ENCODE results near the gene ROCK2.
"Not testable (repeated sequence)": the region's sequence is repeated elsewhere in the genome, so short reads cannot be mapped to it uniquely, and the experiment has no call there.

ROCK2 gene

GRCh38 chr2:11179196-11179595, 165.2 kb downstream of the ROCK2 start:
- no peak for DNase-seq (ENCODE audit: low read depth)

GRCh38 chr2:11177871-11178690, 166.4 kb downstream of the ROCK2 start:
- DNase-seq (ENCODE audit: low read depth): no peak

- DNase-seq (ENCODE audit: low read depth): no peak
Measured at GRCh38 chr2:11175293-11175795, 169.1 kb downstream of the ROCK2 start.

GRCh38 chr2:11174222-11174621, 170.2 kb downstream of the ROCK2 start:
- DNase-seq (ENCODE audit: low read depth): no peak

GRCh38 chr2:11169333-11169732, 175.1 kb downstream of the ROCK2 start:
- DNase-seq (ENCODE audit: low read depth): no peak

- DNase-seq (ENCODE audit: low read depth): no peak
Measured at GRCh38 chr2:11168488-11168887, 175.9 kb downstream of the ROCK2 start.

GRCh38 chr2:11166476-11166875, 178.0 kb downstream of the ROCK2 start:
- no peak for DNase-seq (ENCODE audit: low read depth)

- DNase-seq (ENCODE audit: low read depth): not testable (repeated sequence)
Measured at GRCh38 chr2:11165046-11165445, 179.4 kb downstream of the ROCK2 start.

- no peak for DNase-seq (ENCODE audit: low read depth)
Measured at GRCh38 chr2:11163439-11164317, 180.8 kb downstream of the ROCK2 start.

GRCh38 chr2:11161747-11162146, 182.7 kb downstream of the ROCK2 start:
- DNase-seq (ENCODE audit: low read depth): no peak

- no peak for DNase-seq (ENCODE audit: low read depth)
Measured at GRCh38 chr2:11160731-11161455, 183.5 kb downstream of the ROCK2 start.

- DNase-seq (ENCODE audit: low read depth): no peak
Measured at GRCh38 chr2:11160256-11160655, 184.2 kb downstream of the ROCK2 start.

GRCh38 chr2:11159574-11160170, 184.8 kb downstream of the ROCK2 start:
- DNase-seq (ENCODE audit: low read depth): no peak

GRCh38 chr2:11158916-11159573, 185.4 kb downstream of the ROCK2 start:
- DNase-seq (ENCODE audit: low read depth): no peak

GRCh38 chr2:11157731-11158130, 186.7 kb downstream of the ROCK2 start:
- DNase-seq (ENCODE audit: low read depth): no peak

- no peak for DNase-seq (ENCODE audit: low read depth)
Measured at GRCh38 chr2:11157296-11157695, 187.1 kb downstream of the ROCK2 start.

GRCh38 chr2:11156396-11157075, 187.9 kb downstream of the ROCK2 start:
- DNase-seq (ENCODE audit: low read depth): no peak

GRCh38 chr2:11155381-11156035, 188.9 kb downstream of the ROCK2 start, which contains the start of gene SLC66A3:
Gene SLC66A3, plus strand, starts transcription at chr2:11155467. Its CDS starts 80 bp downstream, at chr2:11155547.
- DNase-seq (ENCODE audit: low read depth): no peak

- peak; percentile 97 for DNase-seq (ENCODE audit: low read depth)
Measured at GRCh38 chr2:11154923-11155380, 189.5 kb downstream of the ROCK2 start.

All from stimulated activated CD8-positive, alpha-beta memory T cell treated with anti-CD3 and anti-CD28 coated beads, Interleukin-7, amount 100 ng/mL, for 24 hours (primary cell).